Prostate gland (tissue), 2 donors: ENCODE results near the gene GHR.

Source experiments
- POLR2A ChIP-seq: fragments of 450-650 bp; IDR thresholded peaks from one replicate; pipeline ENCODE4 v1.6.1; 2016; ENCODE audit warnings: antibody characterized with exemption, mild to moderate bottlenecking
- TF ChIP-seq, protein P1 (sequence below), 4 experiments: fragments of 200-600 bp in 2 of 4; fragments of 450-650 bp in 2 of 4; sonication (generic) in 2 of 4; IDR thresholded peaks; 1 replicate in 3 of 4; 2 replicates in 1 of 4; pipeline ENCODE4 v1.5.1; 2016 to 2019; ENCODE audit warnings: antibody characterized with exemption in 4 of 4, mild to moderate bottlenecking in 2 of 4, moderate library complexity in 2 of 4

DNA sequence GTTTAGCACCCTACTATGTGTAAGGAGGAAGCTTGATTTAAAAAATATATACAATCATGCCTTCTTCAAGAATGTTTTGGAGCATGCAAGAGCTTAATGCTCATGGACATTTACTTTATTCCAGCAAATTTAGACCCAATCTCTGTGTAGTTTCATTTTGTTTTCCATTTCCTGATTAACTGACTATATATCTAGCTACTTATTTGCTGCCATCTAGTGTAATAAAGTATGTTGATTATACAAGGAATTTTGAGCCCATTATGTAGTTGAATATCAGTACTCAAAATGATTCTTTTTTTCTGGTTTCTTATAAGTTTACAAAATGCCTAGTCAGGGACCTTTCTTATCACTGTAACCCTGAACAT, 233.4 kb downstream of the GHR start:
- TF ChIP-seq POLR2A = no peak
- TF ChIP-seq, protein P1, sequence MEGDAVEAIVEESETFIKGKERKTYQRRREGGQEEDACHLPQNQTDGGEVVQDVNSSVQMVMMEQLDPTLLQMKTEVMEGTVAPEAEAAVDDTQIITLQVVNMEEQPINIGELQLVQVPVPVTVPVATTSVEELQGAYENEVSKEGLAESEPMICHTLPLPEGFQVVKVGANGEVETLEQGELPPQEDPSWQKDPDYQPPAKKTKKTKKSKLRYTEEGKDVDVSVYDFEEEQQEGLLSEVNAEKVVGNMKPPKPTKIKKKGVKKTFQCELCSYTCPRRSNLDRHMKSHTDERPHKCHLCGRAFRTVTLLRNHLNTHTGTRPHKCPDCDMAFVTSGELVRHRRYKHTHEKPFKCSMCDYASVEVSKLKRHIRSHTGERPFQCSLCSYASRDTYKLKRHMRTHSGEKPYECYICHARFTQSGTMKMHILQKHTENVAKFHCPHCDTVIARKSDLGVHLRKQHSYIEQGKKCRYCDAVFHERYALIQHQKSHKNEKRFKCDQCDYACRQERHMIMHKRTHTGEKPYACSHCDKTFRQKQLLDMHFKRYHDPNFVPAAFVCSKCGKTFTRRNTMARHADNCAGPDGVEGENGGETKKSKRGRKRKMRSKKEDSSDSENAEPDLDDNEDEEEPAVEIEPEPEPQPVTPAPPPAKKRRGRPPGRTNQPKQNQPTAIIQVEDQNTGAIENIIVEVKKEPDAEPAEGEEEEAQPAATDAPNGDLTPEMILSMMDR (IDR thresholded peaks at IDR 0.05) = peak in 3 of 4 experiments; percentile 15 to 44 (median 27)
